Stimulated activated CD8-positive, alpha-beta memory T cell treated with anti-CD3 and anti-CD28 coated beads, Interleukin-4, amount 100 ng/mL, for 4 hours (primary cell): ENCODE data around the gene MLST8.

ENCODE experiments used
- DNase-seq, 2 donors: peaks; one replicate each; pipeline ENCODE4 v3.0.0-alpha.2; 2020; ENCODE audit warnings: low read depth in 2 of 2, low spot score in 1 of 2

The MLST8 gene

GRCh38 chr16:2206780-2207433 lies 1.7 kb downstream of the MLST8 start:
- DNase-seq, result no peak

DNA sequence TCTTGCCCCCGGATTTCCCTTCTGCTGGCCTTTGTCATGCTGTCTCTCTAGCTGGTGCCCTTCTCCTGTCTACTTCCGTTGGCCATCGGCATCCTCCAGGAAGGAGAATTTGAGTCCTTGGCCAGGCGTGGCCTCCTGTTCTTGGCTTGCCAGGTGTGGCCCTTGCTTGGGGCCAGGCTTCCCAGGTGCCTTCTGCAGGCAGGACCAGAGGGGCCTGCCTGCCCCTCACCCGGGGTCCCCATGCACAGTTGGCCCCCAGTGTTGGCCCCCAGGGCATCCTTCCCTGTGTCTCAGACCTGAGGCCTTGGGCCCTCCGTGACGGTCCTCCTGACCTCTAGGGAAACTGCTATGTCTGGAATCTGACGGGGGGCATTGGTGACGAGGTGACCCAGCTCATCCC lies 2.6 kb downstream of the MLST8 start:
- DNase-seq, result no peak

DNA sequence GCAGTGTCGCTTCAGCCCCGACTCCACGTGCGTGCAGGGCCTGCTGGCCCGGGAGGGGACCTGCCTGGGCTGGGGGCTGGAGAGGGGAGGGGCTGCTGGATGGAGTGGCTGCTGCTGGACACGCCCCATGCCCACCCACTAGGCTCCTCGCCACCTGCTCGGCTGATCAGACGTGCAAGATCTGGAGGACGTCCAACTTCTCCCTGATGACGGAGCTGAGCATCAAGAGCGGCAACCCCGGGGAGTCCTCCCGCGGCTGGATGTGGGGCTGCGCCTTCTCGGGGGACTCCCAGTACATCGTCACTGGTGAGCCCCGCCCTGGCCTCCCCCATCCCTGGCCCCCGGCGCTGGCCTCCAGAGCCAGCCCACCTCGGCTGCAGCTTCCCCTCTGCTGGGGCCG lies 3.1 kb downstream of the MLST8 start:
- DNase-seq, result no peak

- DNase-seq, result no peak
These were observed 3.5 kb downstream of the MLST8 start for GRCh38 chr16:2208772-2209171.

DNA sequence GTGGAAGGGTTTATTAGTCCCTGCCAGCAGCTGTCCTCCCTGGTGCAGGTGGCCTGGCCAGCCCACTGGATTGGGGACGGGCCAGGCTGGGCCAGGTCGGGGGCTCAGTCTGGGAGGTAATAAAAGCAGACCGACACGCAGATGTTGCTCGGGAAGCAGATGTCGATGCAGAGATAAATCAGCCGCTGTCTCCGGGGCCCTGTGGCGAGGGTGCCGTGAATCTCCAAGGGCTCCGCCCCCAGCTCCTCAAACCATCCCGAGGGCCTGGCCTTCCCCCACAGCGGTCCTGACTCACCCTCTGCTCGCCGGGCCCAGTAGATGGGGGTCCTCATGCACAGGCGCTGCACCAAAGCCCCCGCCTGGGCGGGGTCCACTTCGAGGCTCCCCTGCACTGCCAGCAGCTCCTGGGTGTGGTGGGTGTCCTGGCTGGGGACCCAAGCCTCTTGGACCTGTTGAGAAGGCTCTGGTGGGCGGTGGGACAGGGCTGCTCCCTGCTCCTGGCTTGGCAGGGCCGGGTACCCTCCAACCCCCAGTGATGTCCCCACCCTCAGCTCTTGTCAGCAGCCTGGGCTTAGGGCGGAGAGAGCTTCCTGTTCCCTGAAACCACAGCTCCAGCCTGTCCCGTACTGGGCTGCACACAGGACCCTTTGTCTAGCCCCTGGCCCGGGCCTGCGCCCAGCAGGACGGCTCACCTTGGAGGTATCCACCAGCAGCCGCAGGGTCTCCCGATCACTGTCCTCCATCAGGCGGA lies 4.2 kb downstream of the MLST8 start:
- no peak for DNase-seq

- DNase-seq, result no peak
These were observed 4.7 kb downstream of the MLST8 start for GRCh38 chr16:2210009-2210332.

- DNase-seq, result no peak
These were observed 5.4 kb downstream of the MLST8 start, which contains the start of gene BRICD5 for GRCh38 chr16:2210386-2211365. TSS of gene BRICD5 (minus strand) at chr16:2210863. CDS start at chr16:2210833, 30 bp downstream.

- DNase-seq, result no peak
These were observed 6.7 kb downstream of the MLST8 start for GRCh38 chr16:2211923-2212347.

GRCh38 chr16:2212362-2213324 lies 7.4 kb downstream of the MLST8 start:
- no peak for DNase-seq

DNA sequence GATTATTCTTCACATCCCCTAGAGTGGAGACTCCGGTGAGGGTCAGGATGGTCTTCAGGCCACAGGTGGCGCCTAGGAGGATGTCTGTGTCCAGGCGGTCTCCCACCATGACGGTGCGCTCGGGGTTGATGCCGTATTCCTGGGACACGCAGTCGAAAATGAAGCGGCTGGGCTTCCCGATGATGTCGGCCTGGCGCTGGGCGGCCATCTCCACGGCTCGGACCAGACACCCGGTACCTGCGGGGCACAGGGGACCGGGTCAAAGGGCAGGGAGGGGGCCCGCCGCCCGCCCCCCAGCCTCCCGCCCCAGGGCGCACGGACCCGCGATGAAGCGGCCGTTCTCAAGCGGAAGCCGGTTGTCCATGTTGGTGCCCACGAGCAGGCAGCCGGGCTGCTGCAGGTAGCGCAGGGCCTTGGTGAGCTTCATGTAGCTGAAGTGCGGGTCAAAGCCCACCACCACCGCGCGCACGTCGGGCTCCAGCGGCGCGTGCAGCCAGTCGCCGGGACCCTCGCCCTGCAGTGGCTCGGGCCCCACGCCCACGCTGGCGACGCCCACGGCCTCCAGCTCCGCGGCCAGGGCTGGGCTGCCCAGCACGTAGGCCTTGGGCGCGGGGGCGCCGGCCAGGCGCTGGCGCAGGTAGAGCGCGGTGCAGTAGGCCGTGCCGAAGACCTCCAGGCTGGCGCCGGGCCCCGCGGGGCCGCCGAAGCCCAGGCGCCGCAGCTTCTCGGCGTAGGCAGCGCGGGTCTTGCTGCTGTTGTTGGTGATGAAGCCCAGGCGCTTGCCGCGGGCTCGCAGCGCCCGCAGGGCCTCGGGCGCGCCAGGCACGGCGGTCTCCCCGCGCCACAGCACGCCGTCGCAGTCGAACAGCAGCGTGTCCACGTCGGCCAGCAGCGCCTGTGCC lies 8.8 kb downstream of the MLST8 start:
- DNase-seq, result no peak

- DNase-seq, result no peak
These were observed 9.4 kb downstream of the MLST8 start, which contains the start of gene PGP for GRCh38 chr16:2214719-2214968. TSS of gene PGP (minus strand) at chr16:2214840. CDS start at chr16:2214777, 63 bp downstream.

- no peak for DNase-seq
These were observed 11.1 kb downstream of the MLST8 start for GRCh38 chr16:2216330-2216729.

- peak; percentile 95 to 99 for DNase-seq
These were observed 18.1 kb downstream of the MLST8 start, which contains the start of gene E4F1 for GRCh38 chr16:2223221-2223941. TSS of gene E4F1 (plus strand) at chr16:2223591. CDS start at chr16:2223614, 23 bp downstream.

DNA sequence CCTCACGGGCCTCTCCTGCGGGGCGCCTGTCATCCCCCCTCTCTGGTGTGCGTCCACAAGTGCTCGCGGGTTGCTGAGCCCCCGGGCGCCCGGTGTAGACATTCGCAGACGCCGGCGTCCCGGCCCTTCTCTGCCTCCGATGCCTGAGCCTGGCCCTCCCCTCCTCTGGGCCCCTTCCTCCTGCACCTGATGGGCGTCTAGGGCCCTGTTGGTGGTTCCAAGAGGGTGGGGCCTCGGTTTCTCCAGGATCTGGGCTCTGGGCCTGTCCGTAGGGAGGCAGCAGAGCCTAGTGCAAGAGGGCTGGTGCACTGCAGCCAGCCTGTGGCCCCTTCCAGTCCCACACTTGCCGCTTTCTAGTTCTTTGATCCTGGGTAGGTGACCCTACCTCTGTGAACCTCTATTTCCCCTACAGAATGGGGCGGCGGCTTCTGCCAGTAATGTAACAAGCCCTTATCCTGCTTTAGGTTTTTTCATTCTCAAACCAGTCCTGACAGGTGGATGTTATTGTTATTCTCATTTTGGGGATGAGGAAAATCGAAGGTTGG lies 18.8 kb downstream of the MLST8 start:
- DNase-seq, result no peak

DNA sequence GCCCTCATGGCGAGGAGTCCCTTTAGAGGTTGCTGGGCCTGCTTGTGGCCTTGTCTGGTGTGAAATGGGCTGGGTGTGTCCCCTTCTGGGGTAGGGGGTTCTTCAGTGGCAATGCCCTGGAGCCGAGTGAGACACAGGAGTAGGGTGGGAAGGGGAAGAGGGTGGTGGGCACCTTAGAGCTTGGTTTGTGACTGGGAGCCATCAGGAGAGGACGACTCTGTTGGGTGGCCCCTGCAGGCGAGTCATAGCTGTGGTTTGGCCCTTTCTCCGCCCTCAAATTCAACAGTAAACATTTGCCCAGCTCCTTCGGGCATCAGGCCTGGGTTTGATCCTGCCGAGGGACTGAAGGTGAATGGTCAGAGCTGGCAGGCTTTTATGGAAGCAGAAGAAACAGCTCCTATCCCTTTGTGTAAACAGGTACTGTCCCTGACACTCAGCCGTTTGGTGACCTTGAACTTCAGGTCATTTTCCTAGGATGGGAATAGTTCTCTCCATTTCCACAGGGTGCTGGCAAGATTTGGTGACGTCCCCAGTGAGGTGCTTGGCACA lies 21.1 kb downstream of the MLST8 start:
- no peak for DNase-seq

DNA sequence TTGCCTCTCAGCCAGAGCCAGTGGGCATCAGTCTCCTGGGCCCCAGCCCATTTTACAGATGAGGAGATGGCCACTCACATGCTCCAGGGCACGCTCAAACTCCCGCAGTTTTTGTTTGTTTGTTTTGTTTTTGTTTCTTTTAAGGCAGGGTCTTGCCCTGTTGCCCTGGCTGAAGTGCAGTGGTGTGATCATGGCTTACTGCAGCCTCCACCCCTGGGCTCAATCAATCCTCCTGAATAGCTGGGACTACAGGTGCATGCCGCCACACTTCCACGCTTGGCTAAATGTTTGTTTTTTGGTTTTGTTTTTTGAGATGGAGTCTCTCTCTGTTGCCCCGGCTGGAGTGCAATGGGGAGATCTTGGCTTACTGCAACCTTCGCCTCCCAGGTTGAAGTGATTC lies 21.7 kb downstream of the MLST8 start:
- no peak for DNase-seq

DNA sequence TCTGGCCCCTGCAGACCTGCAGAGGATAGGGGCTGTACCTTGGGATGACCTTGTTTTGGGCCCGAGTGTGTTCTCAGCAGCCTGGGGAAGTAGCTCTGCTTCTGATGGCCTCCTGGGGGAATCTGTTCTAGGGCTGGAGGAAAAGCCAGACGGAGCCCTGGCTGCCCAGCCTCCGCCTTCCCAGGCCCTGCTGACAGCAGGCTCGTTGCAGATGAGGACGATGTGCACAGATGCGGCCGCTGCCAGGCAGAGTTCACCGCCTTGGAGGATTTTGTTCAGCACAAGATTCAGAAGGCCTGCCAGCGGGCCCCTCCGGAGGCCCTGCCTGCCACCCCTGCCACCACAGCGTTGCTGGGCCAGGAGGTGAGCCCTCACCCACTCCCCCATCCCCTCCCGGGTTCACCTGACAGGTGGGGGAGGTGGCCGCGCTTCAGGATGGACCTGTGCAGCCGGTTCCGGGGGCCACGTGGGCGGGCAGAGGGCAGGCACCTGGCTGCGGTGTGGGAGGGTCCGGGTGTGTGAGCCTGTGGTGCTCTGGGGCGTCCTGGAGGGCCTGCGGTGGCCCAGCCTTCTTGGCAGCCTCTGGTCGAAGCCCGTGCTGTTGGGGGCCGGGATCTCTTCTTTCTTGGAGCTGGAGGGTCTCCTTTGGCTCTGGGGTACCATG lies 23.0 kb downstream of the MLST8 start:
- no peak for DNase-seq

- DNase-seq, result no peak
These were observed 23.8 kb downstream of the MLST8 start for GRCh38 chr16:2229091-2229490.
